Measurements from ENCODE around the gene DAB2. TPM values are rescaled to one million over a fixed set of nuclear protein-coding genes. Genes with fewer than 3 reads are reported as not detected.

DAB2 gene
- total RNA-seq, 4 donors from 2014 or later = 39.6 to 71.3 (median 62.1) TPM

DNA sequence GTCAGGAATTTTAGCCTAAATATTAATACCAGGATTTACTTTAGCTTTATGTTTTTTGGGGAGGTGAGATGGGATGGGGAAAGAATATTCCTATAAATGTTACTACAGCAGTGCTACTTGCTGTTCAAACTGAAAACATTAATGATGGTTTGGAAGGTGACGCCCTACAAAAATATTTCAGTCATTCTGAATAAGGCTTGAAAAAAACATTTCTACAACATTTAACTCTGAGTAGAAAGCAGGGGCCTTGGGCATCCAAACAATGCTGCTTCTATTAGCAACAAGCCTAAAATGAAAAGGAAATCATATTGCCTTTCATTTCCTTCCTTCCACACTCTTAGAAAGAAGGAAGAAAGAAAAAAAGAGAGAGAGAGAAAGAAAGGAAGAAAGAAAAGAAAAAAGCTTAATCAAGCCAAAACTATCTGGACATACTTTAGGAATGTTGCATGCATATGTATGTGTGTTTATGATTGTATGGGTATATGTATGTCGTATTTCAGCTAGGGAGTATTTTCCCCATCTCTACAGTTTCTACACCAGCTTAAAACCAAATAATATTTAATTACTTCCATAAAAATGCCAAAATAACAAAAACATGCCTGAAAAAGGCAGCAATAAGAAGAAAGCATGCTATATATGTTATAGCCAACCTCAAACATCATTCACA, 16.3 kb upstream of the DAB2 start:
- DNase-seq = no peak
- H3K27me3 ChIP-seq = no peaks in the 10 kb centered on the region
- no peaks in the 10 kb centered on the region for H3K9me3 ChIP-seq
- TF ChIP-seq POLR2A (IDR thresholded peaks at IDR 0.05) = no peak
- no peak for TF ChIP-seq CTCF (IDR thresholded peaks at IDR 0.05)
- H3K4me3 ChIP-seq = no peak overlapping the region
- peaks cover 0 to 4% (median 0%) of the 10 kb centered on the region in 4 donors for H3K4me1 ChIP-seq
- no peaks in the 10 kb centered on the region for H3K36me3 ChIP-seq
- no peak overlapping the region for H3K27ac ChIP-seq

- no peaks in the 10 kb centered on the region for H3K9me3 ChIP-seq
- no peak overlapping the region for H3K27ac ChIP-seq
- H3K27me3 ChIP-seq = no peaks in the 10 kb centered on the region
- H3K36me3 ChIP-seq = no peaks in the 10 kb centered on the region
- no peak for DNase-seq
- peaks cover 0 to 4% (median 0%) of the 10 kb centered on the region in 4 donors for H3K4me1 ChIP-seq
- TF ChIP-seq CTCF (IDR thresholded peaks at IDR 0.05) (no peak), POLR2A (IDR thresholded peaks at IDR 0.05) (no peak)
- no peak overlapping the region for H3K4me3 ChIP-seq
These were observed 15.6 kb upstream of the DAB2 start for GRCh38 chr5:39440192-39440957.

- TF ChIP-seq CTCF (IDR thresholded peaks at IDR 0.05) (no peak), POLR2A (IDR thresholded peaks at IDR 0.05) (no peak)
- Histone ChIP-seq H3K4me3 (no peak overlapping the region), H3K27me3 (no peaks in the 10 kb centered on the region), H3K36me3 (no peaks in the 10 kb centered on the region), H3K9me3 (no peaks in the 10 kb centered on the region), H3K27ac (no peak overlapping the region), H3K4me1 (peaks cover 0 to 4% (median 0%) of the 10 kb centered on the region in 4 donors)
- no peak for DNase-seq
These were observed 14.9 kb upstream of the DAB2 start for GRCh38 chr5:39439582-39440162.

GRCh38 chr5:39437467-39437866, 12.7 kb upstream of the DAB2 start:
- Histone ChIP-seq H3K4me1 (peaks cover 0 to 8% (median 0%) of the 10 kb centered on the region in 4 donors), H3K4me3 (no peak overlapping the region), H3K36me3 (no peaks in the 10 kb centered on the region), H3K27me3 (no peaks in the 10 kb centered on the region), H3K9me3 (no peaks in the 10 kb centered on the region), H3K27ac (peak overlapping the region in 2 of 4 donors; percentile 47 to 51)
- no peak for TF ChIP-seq CTCF (IDR thresholded peaks at IDR 0.05)
- TF ChIP-seq POLR2A (IDR thresholded peaks at IDR 0.05) = no peak
- peak in 1 of 3 donors; percentile 69 for DNase-seq

- Histone ChIP-seq H3K4me1 (peaks cover 0 to 13% (median 0%) of the 10 kb centered on the region in 4 donors), H3K27me3 (no peaks in the 10 kb centered on the region), H3K27ac (peak overlapping the region in 1 of 4 donors; percentile 65), H3K4me3 (no peak overlapping the region), H3K36me3 (no peaks in the 10 kb centered on the region), H3K9me3 (no peaks in the 10 kb centered on the region)
- DNase-seq = no peak
- no peak for TF ChIP-seq CTCF (IDR thresholded peaks at IDR 0.05)
- no peak for TF ChIP-seq POLR2A (IDR thresholded peaks at IDR 0.05)
These were observed 9.1 kb upstream of the DAB2 start for GRCh38 chr5:39433848-39434247.

Measured in Peyer's patch (tissue), 4 donors.